ENCODE data around the gene MAP6.
A peak's percentile ranks its signal among the peaks of the same experiment; 100 is the strongest.

The MAP6 gene

GRCh38 chr11:75571625-75572024 is 97.2 kb downstream of the MAP6 start:
- H3K4me3 ChIP-seq (ENCODE audit: low read depth, low read length): no peak overlapping the region

- H3K4me3 ChIP-seq (ENCODE audit: low read depth, low read length): no peak overlapping the region
Observed at GRCh38 chr11:75570559-75571139, 98.2 kb downstream of the MAP6 start.

- no peak overlapping the region for H3K4me3 ChIP-seq (ENCODE audit: low read depth, low read length)
Observed at GRCh38 chr11:75568616-75569219, 100.1 kb downstream of the MAP6 start.

DNA sequence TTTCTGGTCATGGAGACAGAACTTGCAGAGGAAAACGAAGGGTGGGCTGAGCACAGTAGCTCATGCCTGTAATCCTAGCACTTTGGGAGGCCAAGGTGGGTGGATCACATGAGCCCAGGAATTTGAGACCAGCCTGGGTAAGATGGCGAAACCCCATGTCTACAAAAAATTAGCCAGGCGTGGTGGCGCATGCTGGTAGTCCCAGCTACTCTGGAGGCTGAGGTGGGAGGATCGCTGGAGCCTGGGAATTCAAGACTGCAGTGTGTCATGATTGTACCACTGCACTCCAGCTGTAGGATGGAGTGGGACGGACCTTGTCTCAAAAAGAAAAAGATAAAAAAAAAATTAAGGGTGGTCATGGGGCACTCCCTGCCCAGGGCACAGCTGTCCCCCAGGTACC is 100.9 kb downstream of the MAP6 start:
- no peak overlapping the region for H3K4me3 ChIP-seq (ENCODE audit: low read depth, low read length)

DNA sequence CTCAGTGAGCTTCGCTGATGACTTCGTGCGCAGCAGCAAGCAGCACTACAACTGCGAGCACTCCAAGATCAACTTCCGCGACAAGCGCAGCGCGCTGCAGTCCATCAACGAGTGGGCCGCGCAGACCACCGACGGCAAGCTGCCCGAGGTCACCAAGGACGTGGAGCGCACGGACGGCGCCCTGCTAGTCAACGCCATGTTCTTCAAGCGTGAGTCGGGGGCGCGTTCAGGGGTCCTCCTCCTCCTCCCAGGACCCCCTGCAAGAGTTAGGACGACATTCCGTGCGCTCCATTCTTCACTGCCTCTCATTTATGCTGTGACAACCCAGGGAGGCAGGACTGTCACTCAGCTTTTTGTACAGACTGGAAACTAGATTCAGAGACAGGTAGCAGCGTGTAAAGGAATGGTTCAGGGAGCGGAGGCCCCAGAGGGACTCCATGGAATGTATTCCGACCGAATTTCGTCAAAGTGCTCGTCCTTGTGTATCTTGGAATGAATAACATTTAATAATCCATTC is 102.0 kb downstream of the MAP6 start:
- no peak overlapping the region for H3K4me3 ChIP-seq (ENCODE audit: low read depth, low read length)

GRCh38 chr11:75565916-75566762 is 102.7 kb downstream of the MAP6 start:
- no peak overlapping the region for H3K4me3 ChIP-seq (ENCODE audit: low read depth, low read length)

DNA sequence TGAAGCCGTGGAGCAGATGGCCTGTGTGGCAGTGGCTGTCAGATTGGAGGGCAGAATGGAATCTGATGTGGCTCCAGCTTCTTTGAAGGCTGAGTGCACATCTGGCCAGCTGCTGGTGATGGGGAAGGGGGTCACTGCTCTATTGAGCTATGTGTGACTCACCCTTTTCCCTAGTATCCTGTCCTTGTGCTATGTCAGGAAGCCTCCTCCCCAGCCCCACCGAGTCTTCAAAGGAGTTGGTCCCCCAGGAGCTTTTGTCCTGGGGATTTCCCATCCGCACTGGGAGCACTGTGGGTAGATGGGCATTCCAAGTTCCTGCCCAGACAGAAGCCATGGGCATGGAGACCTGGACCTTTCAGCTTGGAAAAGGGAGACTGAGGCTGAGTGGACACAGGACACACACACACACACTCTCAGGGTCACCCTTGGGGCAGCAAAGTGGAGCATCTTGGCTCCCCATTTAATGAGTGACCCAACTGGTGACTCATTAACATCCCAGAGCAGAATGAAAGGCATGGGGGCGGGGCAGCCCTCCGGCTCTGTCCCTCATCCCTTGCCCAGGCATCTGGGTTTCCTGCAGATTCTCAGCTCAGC is 103.5 kb downstream of the MAP6 start:
- no peak overlapping the region for H3K4me3 ChIP-seq (ENCODE audit: low read depth, low read length)

GRCh38 chr11:75563978-75564552 is 104.8 kb downstream of the MAP6 start:
- H3K4me3 ChIP-seq (ENCODE audit: low read depth, low read length): peak overlapping the region; percentile 89

- peak overlapping the region; percentile 89 for H3K4me3 ChIP-seq (ENCODE audit: low read depth, low read length)
Observed at GRCh38 chr11:75563501-75563977, 105.3 kb downstream of the MAP6 start.

GRCh38 chr11:75562836-75563484 is 105.9 kb downstream of the MAP6 start:
- H3K4me3 ChIP-seq (ENCODE audit: low read depth, low read length): peak overlapping the region; percentile 89

DNA sequence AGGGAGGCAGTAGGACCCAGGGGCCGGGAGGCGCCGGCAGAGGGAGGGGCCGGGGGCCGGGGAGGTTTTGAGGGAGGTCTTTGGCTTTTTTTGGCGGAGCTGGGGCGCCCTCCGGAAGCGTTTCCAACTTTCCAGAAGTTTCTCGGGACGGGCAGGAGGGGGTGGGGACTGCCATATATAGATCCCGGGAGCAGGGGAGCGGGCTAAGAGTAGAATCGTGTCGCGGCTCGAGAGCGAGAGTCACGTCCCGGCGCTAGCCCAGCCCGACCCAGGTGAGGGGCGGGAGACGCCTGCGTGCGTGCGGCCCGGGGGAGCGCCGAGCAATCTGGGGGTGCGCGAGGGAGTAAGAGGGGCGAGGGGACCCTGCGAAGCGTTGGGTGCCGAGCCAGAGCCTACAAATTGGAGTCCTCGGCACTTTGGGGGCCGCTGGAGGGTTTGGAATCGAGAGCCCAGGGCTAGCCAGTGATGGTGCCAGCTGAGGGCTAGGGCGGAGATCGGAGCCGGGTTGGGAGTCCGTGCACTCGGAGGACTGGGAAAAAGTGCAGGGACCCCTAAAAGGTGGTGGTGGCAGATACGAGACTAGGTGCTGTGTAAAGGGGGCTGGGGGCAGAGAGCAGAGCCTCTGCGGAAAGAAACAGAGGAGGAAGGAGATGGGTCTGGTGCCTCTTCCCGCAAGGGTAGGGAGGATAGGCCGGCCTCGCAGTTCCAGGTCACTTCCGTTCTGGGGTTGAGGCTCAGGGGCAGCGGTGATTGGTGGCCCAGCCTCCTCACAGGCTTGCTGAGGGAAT is 106.6 kb downstream of the MAP6 start, which contains the start of gene SERPINH1:
TSS of gene SERPINH1 (plus strand) at position 206 of the 788 bp plus-strand sequence. CDS start 4,097 bp downstream, outside the sequence.
- H3K4me3 ChIP-seq (ENCODE audit: low read depth, low read length): peak within 1 kb of the TSS; percentile 89

GRCh38 chr11:75561426-75562047 is 107.3 kb downstream of the MAP6 start:
- H3K4me3 ChIP-seq (ENCODE audit: low read depth, low read length): peak overlapping the region; percentile 89

DNA sequence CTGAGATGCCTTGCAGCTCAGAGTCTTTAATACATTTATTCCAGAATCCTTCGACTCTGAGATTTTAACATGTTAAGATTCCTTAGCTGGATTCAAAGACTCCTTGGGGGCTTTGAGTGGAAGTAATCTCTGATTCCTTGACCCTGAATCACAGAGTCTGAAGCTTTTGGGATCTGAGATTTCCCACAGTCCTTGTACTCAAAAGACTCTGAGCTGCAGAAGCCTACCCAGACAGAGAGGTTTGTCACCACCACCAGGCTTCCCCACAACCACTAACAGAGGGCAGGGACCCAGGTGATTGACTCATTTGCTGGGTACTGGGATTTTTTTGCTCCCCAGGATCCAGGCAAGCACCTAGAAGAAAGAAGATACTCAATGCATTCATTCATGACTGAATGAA is 108.2 kb downstream of the MAP6 start:
- H3K4me3 ChIP-seq (ENCODE audit: low read depth, low read length): no peak overlapping the region

GRCh38 chr11:75558939-75559843 is 109.6 kb downstream of the MAP6 start:
- no peak overlapping the region for H3K4me3 ChIP-seq (ENCODE audit: low read depth, low read length)

GRCh38 chr11:75557666-75558494 is 111.0 kb downstream of the MAP6 start:
- no peak overlapping the region for H3K4me3 ChIP-seq (ENCODE audit: low read depth, low read length)

- no peak overlapping the region for H3K4me3 ChIP-seq (ENCODE audit: low read depth, low read length)
Observed at GRCh38 chr11:75556275-75556674, 112.6 kb downstream of the MAP6 start.
